ENCODE results near the gene CHMP1A.
"Not testable (repeated sequence)": the region's sequence is repeated elsewhere in the genome, so short reads cannot be mapped to it uniquely, and the experiment has no call there.

The CHMP1A gene

GRCh38 chr16:89656435-89657121, 930 bp downstream of the CHMP1A start:
- no peak for DNase-seq

- no peak for DNase-seq
Measured at GRCh38 chr16:89655062-89655643, 2.4 kb downstream of the CHMP1A start.

- no peak for DNase-seq
Measured at GRCh38 chr16:89653656-89654295, 3.7 kb downstream of the CHMP1A start.

GRCh38 chr16:89651584-89651983, 5.9 kb downstream of the CHMP1A start:
- DNase-seq, result no peak

- no peak for DNase-seq
Measured at GRCh38 chr16:89646906-89647305, 10.6 kb downstream of the CHMP1A start.

- no peak for DNase-seq
Measured at GRCh38 chr16:89646270-89646669, 11.2 kb downstream of the CHMP1A start.

GRCh38 chr16:89645122-89645521, 12.4 kb downstream of the CHMP1A start:
- no peak for DNase-seq

- DNase-seq, result no peak
Measured at GRCh38 chr16:89643769-89644300, 13.7 kb downstream of the CHMP1A start.

- no peak for DNase-seq
Measured at GRCh38 chr16:89642574-89642973, 14.9 kb downstream of the CHMP1A start.

- no peak for DNase-seq
Measured at GRCh38 chr16:89641458-89642119, 15.9 kb downstream of the CHMP1A start.

- no peak for DNase-seq
Measured at GRCh38 chr16:89639385-89639784, 18.1 kb downstream of the CHMP1A start.

- no peak for DNase-seq
Measured at GRCh38 chr16:89638455-89638854, 19.1 kb downstream of the CHMP1A start.

- no peak for DNase-seq
Measured at GRCh38 chr16:89637379-89637778, 20.1 kb downstream of the CHMP1A start.

GRCh38 chr16:89636663-89637062, 20.8 kb downstream of the CHMP1A start:
- no peak for DNase-seq

- not testable (repeated sequence) for DNase-seq
Measured at GRCh38 chr16:89634463-89635385, 22.8 kb downstream of the CHMP1A start.

- DNase-seq, result no peak
Measured at GRCh38 chr16:89633064-89633631, 24.4 kb downstream of the CHMP1A start.

- no peak for DNase-seq
Measured at GRCh38 chr16:89629827-89630610, 27.5 kb downstream of the CHMP1A start.

- DNase-seq, result no peak
Measured at GRCh38 chr16:89624777-89625761, 32.4 kb downstream of the CHMP1A start.

GRCh38 chr16:89623511-89624261, 33.8 kb downstream of the CHMP1A start:
- DNase-seq, result no peak

All from NCI-H2171 (cell line).